Medulla oblongata (tissue), 1 donor: Measurements from ENCODE around the gene AMBP.

Experiments
- DNase-seq: peaks from one replicate; pipeline ENCODE4 v3.0.0-alpha.2; 2015; ENCODE audit errors: extremely low spot score

The AMBP gene

GRCh38 chr9:114031037-114031630, 47.0 kb downstream of the AMBP start:
- DNase-seq = no peak

GRCh38 chr9:114030364-114030763, 47.7 kb downstream of the AMBP start:
- no peak for DNase-seq

- DNase-seq = no peak
Observed at GRCh38 chr9:114029311-114030170, 48.6 kb downstream of the AMBP start.

GRCh38 chr9:114028646-114029045, 49.5 kb downstream of the AMBP start:
- DNase-seq = no peak

GRCh38 chr9:114027863-114028465, 50.1 kb downstream of the AMBP start:
- no peak for DNase-seq

GRCh38 chr9:114027159-114027862, 50.8 kb downstream of the AMBP start:
- no peak for DNase-seq

- DNase-seq = no peak
Observed at GRCh38 chr9:114026335-114026734, 51.8 kb downstream of the AMBP start.

GRCh38 chr9:114025760-114026159, 52.3 kb downstream of the AMBP start:
- DNase-seq = no peak

- DNase-seq = no peak
Observed at GRCh38 chr9:114025196-114025753, 52.8 kb downstream of the AMBP start.

- DNase-seq = no peak
Observed at GRCh38 chr9:114023961-114024360, 54.1 kb downstream of the AMBP start.

GRCh38 chr9:114021578-114021977, 56.5 kb downstream of the AMBP start:
- no peak for DNase-seq

GRCh38 chr9:114017741-114018715, 60.1 kb downstream of the AMBP start:
- DNase-seq = no peak

- DNase-seq = no peak
Observed at GRCh38 chr9:114016629-114017423, 61.3 kb downstream of the AMBP start.

- no peak for DNase-seq
Observed at GRCh38 chr9:114016101-114016500, 62.0 kb downstream of the AMBP start.

GRCh38 chr9:114015607-114016006, 62.5 kb downstream of the AMBP start:
- DNase-seq = no peak

GRCh38 chr9:114014044-114014443, 64.1 kb downstream of the AMBP start:
- DNase-seq = no peak

- no peak for DNase-seq
Observed at GRCh38 chr9:114012126-114012525, 66.0 kb downstream of the AMBP start.

GRCh38 chr9:114011313-114011712, 66.8 kb downstream of the AMBP start:
- no peak for DNase-seq
